Neuronal stem cell (in vitro differentiated cells): ENCODE measurements around the gene ARSA. TPM values are rescaled to one million over a fixed set of nuclear protein-coding genes. Genes with fewer than 3 reads are reported as not detected.

ENCODE experiments used
- DNase-seq: peaks from one replicate; pipeline ENCODE4 v3.0.0-alpha.2; 2013; ENCODE audit warnings: low spot score
- H2AFZ ChIP-seq: one replicate; pipeline ENCODE4 v1.6.1; 2013; ENCODE audit warnings: mild to moderate bottlenecking, low read length, inconsistent platforms
- H2AK5ac ChIP-seq: 2 replicates; pipeline ENCODE4 v1.6.1; 2013; ENCODE audit warnings: low read depth, mild to moderate bottlenecking, inconsistent platforms, low read length, moderate library complexity, mixed read lengths
- H2BK120ac ChIP-seq: 2 replicates; pipeline ENCODE4 v1.6.1; 2013; ENCODE audit warnings: low read depth, mild to moderate bottlenecking, inconsistent platforms, low read length, moderate library complexity, mixed read lengths
- H2BK12ac ChIP-seq: one replicate; pipeline ENCODE4 v1.6.1; 2013; ENCODE audit warnings: low read length, inconsistent platforms
- H2BK15ac ChIP-seq: 2 replicates; pipeline ENCODE4 v1.6.1; 2013; ENCODE audit warnings: mild to moderate bottlenecking, low read length, inconsistent platforms, mixed read lengths
- H2BK5ac ChIP-seq: one replicate; pipeline ENCODE4 v1.6.1; 2013; ENCODE audit warnings: inconsistent platforms, mild to moderate bottlenecking, low read length, moderate library complexity
- H3K14ac ChIP-seq: one replicate; pipeline ENCODE4 v1.6.1; 2013; ENCODE audit warnings: low read length, inconsistent platforms
- H3K18ac ChIP-seq: 2 replicates; pipeline ENCODE4 v1.6.1; 2013; ENCODE audit warnings: low read length, inconsistent platforms
- H3K23ac ChIP-seq: 2 replicates; pipeline ENCODE4 v1.6.1; 2013; ENCODE audit warnings: low read depth, mild to moderate bottlenecking, mixed read lengths, low read length, inconsistent platforms; ENCODE audit not compliant: poor library complexity
- H3K27ac ChIP-seq: replicated peaks from 3 replicates; pipeline ENCODE4 v1.5.1; 2013; ENCODE audit warnings: low read length, inconsistent platforms
- H3K27me3 ChIP-seq, 3 experiments: 2 replicates each; pipeline ENCODE4 v1.6.1; 2013; ENCODE audit warnings: low read length in 3 of 3, mild to moderate bottlenecking in 2 of 3, inconsistent platforms in 1 of 3, low read depth in 1 of 3, mixed read lengths in 1 of 3, moderate library complexity in 1 of 3; ENCODE audit not compliant: control insufficient read depth in 3 of 3, insufficient read depth in 3 of 3
- H3K36me3 ChIP-seq, 2 donors: replicated peaks in 1 of 2; 2 replicates each; pipeline ENCODE4 v1.6.1; 2013; ENCODE audit warnings: low read length in 2 of 2; ENCODE audit not compliant: control insufficient read depth in 2 of 2, insufficient read depth in 2 of 2
- H3K4ac ChIP-seq: 2 replicates; pipeline ENCODE4 v1.6.1; 2013; ENCODE audit warnings: inconsistent platforms, mild to moderate bottlenecking, low read length, moderate library complexity
- H3K4me1 ChIP-seq, 2 donors: 1 replicate in 1 of 2; 2 replicates in 1 of 2; pipeline ENCODE4 v1.6.1; 2013; ENCODE audit warnings: low read length in 2 of 2, low read depth in 1 of 2; ENCODE audit not compliant: control insufficient read depth in 2 of 2, insufficient read depth in 1 of 2
- H3K4me2 ChIP-seq: one replicate; pipeline ENCODE4 v1.6.1; 2013; ENCODE audit warnings: mild to moderate bottlenecking, low read length, inconsistent platforms; ENCODE audit not compliant: insufficient read depth, poor library complexity, severe bottlenecking
- H3K4me3 ChIP-seq, 2 donors: 2 replicates each; pipeline ENCODE4 v1.5.1; 2013; ENCODE audit warnings: low read length in 2 of 2, mild to moderate bottlenecking in 2 of 2, inconsistent platforms in 1 of 2, moderate library complexity in 1 of 2
- H3K79me1 ChIP-seq: one replicate; pipeline ENCODE4 v1.6.1; 2013; ENCODE audit warnings: low read depth, mild to moderate bottlenecking, inconsistent platforms, low read length, moderate library complexity
- H3K9ac ChIP-seq: one replicate; pipeline ENCODE4 v1.6.1; 2013; ENCODE audit warnings: mild to moderate bottlenecking, low read depth, low read length, inconsistent platforms; ENCODE audit not compliant: poor library complexity
- H3K9me3 ChIP-seq, 2 donors: replicated peaks in 1 of 2; 2 replicates each; pipeline versions ENCODE3 to v1.6.1; 2013; ENCODE audit warnings: low read length in 2 of 2, mild to moderate bottlenecking in 2 of 2, inconsistent platforms in 1 of 2, low read depth in 1 of 2, mixed read lengths in 1 of 2, moderate library complexity in 1 of 2; ENCODE audit not compliant: control insufficient read depth in 2 of 2, insufficient read depth in 1 of 2
- H4K8ac ChIP-seq: one replicate; pipeline ENCODE4 v1.6.1; 2013; ENCODE audit warnings: low read depth, mild to moderate bottlenecking, inconsistent platforms, low read length, moderate library complexity
- H4K91ac ChIP-seq: one replicate; pipeline ENCODE4 v1.6.1; 2013; ENCODE audit warnings: low read length, low read depth, mild to moderate bottlenecking, inconsistent platforms; ENCODE audit not compliant: poor library complexity
- WGBS, 2 donors: extraction: QIAGEN DNeasy Blood & Tissue Kit; methylation state at CpG; one replicate each; pipeline ENCODE4 v1.1.7; 2013; ENCODE audit warnings: missing lambda C conversion rate in 2 of 2, mixed read lengths in 1 of 2; ENCODE audit not compliant: insufficient read length in 2 of 2, insufficient replicate concordance in 1 of 2; ENCODE audit errors: extremely low coverage in 2 of 2; 5-methylcytosine and 5-hydroxymethylcytosine counted together
- polyA plus RNA-seq, 2 experiments: library from polyadenylated mRNA; stranded (reverse); fragments of 200-250 nt; gene quantifications; one replicate each; pipeline ENCODE4 v1.2.3, GENCODE V29; 2013

Gene ARSA
- 16.8 TPM for polyA plus RNA-seq (2013, experiment 1 of 2)
- polyA plus RNA-seq (2013, experiment 2 of 2): 15.2 TPM

GRCh38 chr22:50627642-50628542 lies at the start of gene ARSA:
Gene ARSA, minus strand, starts transcription at chr22:50628152. Its CDS starts 373 bp downstream, at chr22:50627779.
- Histone ChIP-seq H3K27me3 (peaks cover 0 to 6% (median 0%) of the 10 kb centered on the region in 3 experiments), H3K79me1 (peaks cover 2% of the 10 kb centered on the region), H3K4ac (peak within 1 kb of the TSS; percentile 32), H3K4me2 (peak within 1 kb of the TSS; percentile 99), H2BK120ac (no peak within 1 kb of the TSS), H3K27ac (no peak within 1 kb of the TSS), H3K23ac (peak within 1 kb of the TSS; percentile 93), H2AK5ac (peak within 1 kb of the TSS; percentile 92), H3K18ac (peak within 1 kb of the TSS; percentile 98), H3K14ac (peak within 1 kb of the TSS; percentile 94), H3K36me3 (no peaks in the 10 kb centered on the region), H3K9ac (peak within 1 kb of the TSS; percentile 95), H2BK12ac (peak within 1 kb of the TSS; percentile 70), H4K8ac (no peak within 1 kb of the TSS), H2BK5ac (peak within 1 kb of the TSS; percentile 62), H3K9me3 (no peaks in the 10 kb centered on the region), H4K91ac (no peak within 1 kb of the TSS), H2AFZ (peak within 1 kb of the TSS; percentile 98), H3K4me3 (peak within 1 kb of the TSS; percentile 91 to 94), H2BK15ac (peak within 1 kb of the TSS; percentile 93), H3K4me1 (peaks cover 11 to 13% of the 10 kb centered on the region in 2 donors)
- WGBS, 2 donors: no CpG with 5 or more reads among the region's 88 CpGs
- peak; percentile 82 for DNase-seq

DNA sequence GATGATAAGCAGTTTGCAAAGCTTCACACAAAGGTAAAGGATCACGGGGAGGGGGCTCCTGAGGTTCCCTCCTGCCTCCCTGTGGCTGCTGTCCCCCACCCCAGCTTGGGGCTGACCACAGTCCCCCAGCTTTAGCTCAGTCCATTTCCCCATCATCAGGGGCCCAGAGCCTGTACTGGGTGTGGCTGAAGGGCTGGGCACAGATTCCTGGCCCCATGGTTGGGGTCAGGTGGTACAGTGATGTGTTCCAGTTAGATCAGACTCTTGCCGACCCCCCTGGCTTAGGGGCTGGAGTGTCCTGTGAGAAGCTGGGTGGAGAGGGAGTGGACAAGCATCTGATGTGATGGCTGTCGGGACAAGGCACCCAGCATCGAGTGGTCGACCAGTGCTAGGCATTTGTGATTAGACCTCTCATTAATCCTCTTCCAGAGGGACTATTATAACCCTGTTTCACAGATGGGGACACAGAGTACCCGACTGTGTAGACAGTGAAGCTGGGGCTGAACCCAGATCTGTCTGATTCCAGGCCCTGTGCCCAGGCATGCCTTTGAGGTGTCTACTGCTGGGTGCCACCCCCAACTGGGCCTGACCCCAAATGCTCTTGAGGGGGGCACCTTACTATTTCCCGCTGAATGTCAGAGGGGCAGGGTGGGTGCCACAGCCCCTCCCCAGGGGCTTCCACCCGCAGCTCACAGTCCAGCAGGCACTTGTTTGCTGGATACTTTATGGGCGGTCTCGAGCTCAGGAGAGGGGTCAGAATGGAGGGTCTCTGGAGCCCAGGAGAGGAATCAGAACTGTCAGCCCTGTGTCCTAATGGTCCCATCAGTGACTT lies 48.9 kb upstream of the ARSA start:
- no peak for DNase-seq
- no CpG with 5 or more reads among the region's 10 CpGs for WGBS, 2 donors
- Histone ChIP-seq H3K4me2 (no peak overlapping the region), H2BK5ac (no peak overlapping the region), H4K8ac (no peak overlapping the region), H3K4me3 (no peak overlapping the region), H3K27ac (no peak overlapping the region), H2AK5ac (no peak overlapping the region), H3K4ac (no peak overlapping the region), H2BK120ac (no peak overlapping the region), H4K91ac (no peak overlapping the region), H3K9ac (no peak overlapping the region), H3K14ac (no peak overlapping the region), H2AFZ (no peak overlapping the region), H3K23ac (no peak overlapping the region), H2BK12ac (no peak overlapping the region), H3K18ac (no peak overlapping the region), H3K4me1 (peaks cover 12 to 14% of the 10 kb centered on the region in 2 donors), H3K9me3 (peaks cover 0 to 7% of the 10 kb centered on the region in 2 donors), H2BK15ac (no peak overlapping the region), H3K36me3 (peaks cover 11 to 13% of the 10 kb centered on the region in 2 donors), H3K79me1 (peaks cover 16% of the 10 kb centered on the region), H3K27me3 (peaks cover 0 to 8% (median 0%) of the 10 kb centered on the region in 3 experiments)

DNA sequence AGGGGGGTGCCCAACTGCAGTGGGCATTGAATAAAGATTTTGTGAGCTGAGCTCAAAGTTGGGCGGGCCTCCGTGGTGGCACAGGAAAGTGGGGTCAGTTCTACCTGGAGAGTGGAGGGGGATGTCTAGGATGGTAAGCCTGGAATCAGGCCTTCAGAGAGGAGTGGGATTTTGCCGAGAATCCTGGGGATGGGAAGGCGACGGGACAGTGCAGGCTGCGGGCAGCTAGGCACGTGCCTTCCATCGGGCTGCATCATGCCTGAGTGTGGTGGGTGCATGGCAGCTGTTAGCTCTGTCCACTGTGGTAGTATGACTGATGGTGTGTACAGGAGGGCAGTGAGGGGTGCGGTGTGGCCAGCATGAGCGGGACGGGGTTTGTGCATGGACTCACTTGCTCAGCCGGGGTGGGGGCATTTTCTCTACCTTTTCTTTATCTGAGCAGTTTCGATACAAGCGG lies 48.3 kb upstream of the ARSA start:
- Histone ChIP-seq H3K4me1 (peaks cover 12 to 14% of the 10 kb centered on the region in 2 donors), H4K91ac (no peak overlapping the region), H2BK15ac (peak overlapping the region; percentile 15), H3K4me3 (peak overlapping the region; percentile 13 to 57), H4K8ac (no peak overlapping the region), H3K27me3 (peaks cover 0 to 8% (median 0%) of the 10 kb centered on the region in 3 experiments), H3K36me3 (peaks cover 10 to 13% of the 10 kb centered on the region in 2 donors), H3K4me2 (no peak overlapping the region), H3K23ac (peak overlapping the region; percentile 68), H3K14ac (no peak overlapping the region), H2BK12ac (no peak overlapping the region), H2AFZ (no peak overlapping the region), H3K18ac (no peak overlapping the region), H3K4ac (no peak overlapping the region), H3K9ac (no peak overlapping the region), H3K79me1 (peaks cover 15% of the 10 kb centered on the region), H3K9me3 (peaks cover 0 to 7% of the 10 kb centered on the region in 2 donors), H2BK5ac (no peak overlapping the region), H2AK5ac (peak overlapping the region; percentile 94), H2BK120ac (no peak overlapping the region), H3K27ac (no peak overlapping the region)
- WGBS, 2 donors: no CpG with 5 or more reads among the region's 14 CpGs
- no peak for DNase-seq
